Loucy (cell line): ENCODE data around the gene FOXP4.

Experiments
- H2AFZ ChIP-seq: fragments of 200-600 bp; sonication (generic); 2 replicates; pipeline ENCODE4 v1.6.0; 2016; ENCODE audit warnings: antibody characterized with exemption, mild to moderate bottlenecking, low read length, moderate library complexity
- H3F3A ChIP-seq: fragments of 200-600 bp; 2 replicates; pipeline ENCODE4 v1.6.0; 2016; ENCODE audit warnings: antibody characterized with exemption, low read depth, mild to moderate bottlenecking
- H3K27me3 ChIP-seq: fragments of 200-600 bp; sonication (generic); 2 replicates; pipeline ENCODE4 v1.6.1; 2014; ENCODE audit warnings: low read length, mild to moderate bottlenecking; ENCODE audit not compliant: insufficient read depth, poor library complexity, severe bottlenecking
- H3K36me3 ChIP-seq: fragments of 200-600 bp; sonication (generic); 2 replicates; pipeline ENCODE4 v1.6.1; 2016; ENCODE audit warnings: low read length; ENCODE audit not compliant: insufficient read depth
- H3K4me1 ChIP-seq: fragments of 200-600 bp; sonication (generic); 2 replicates; pipeline ENCODE4 v1.5.1; 2014; ENCODE audit warnings: low read length, mild to moderate bottlenecking; ENCODE audit not compliant: insufficient read depth, poor library complexity, severe bottlenecking
- H3K4me2 ChIP-seq: fragments of 200-600 bp; sonication (generic); 2 replicates; pipeline ENCODE4 v1.6.0; 2014; ENCODE audit warnings: antibody characterized with exemption, low read length, low read depth, mild to moderate bottlenecking; ENCODE audit not compliant: poor library complexity, severe bottlenecking
- H3K4me3 ChIP-seq: fragments of 200-600 bp; sonication (generic); 2 replicates; pipeline ENCODE4 v1.5.1; 2014; ENCODE audit warnings: low read length, mild to moderate bottlenecking, mixed read lengths; ENCODE audit not compliant: poor library complexity, severe bottlenecking
- H3K79me2 ChIP-seq: fragments of 200-600 bp; sonication (generic); 2 replicates; pipeline ENCODE4 v1.6.1; 2014; ENCODE audit warnings: low read length; ENCODE audit not compliant: insufficient read depth
- H3K9ac ChIP-seq: fragments of 200-600 bp; sonication (generic); 2 replicates; pipeline ENCODE4 v1.6.0; 2014; ENCODE audit warnings: mild to moderate bottlenecking, low read depth, low read length, moderate library complexity; ENCODE audit not compliant: poor library complexity, severe bottlenecking
- H3K9me2 ChIP-seq: fragments of 200-600 bp; sonication (generic); replicated peaks from 2 replicates; pipeline ENCODE4 v1.6.1; 2016; ENCODE audit warnings: low read depth, low read length, mixed read lengths
- H3K9me3 ChIP-seq: fragments of 200-600 bp; sonication (generic); 2 replicates; pipeline ENCODE4 v1.6.1; 2014; ENCODE audit warnings: mild to moderate bottlenecking, antibody characterized with exemption, low read length, low read depth; ENCODE audit not compliant: insufficient read depth
- H4K20me1 ChIP-seq: fragments of 200-600 bp; sonication (generic); 2 replicates; pipeline ENCODE4 v1.6.0; 2014; ENCODE audit warnings: antibody characterized with exemption, low read length, mild to moderate bottlenecking; ENCODE audit not compliant: insufficient read depth, poor library complexity, severe bottlenecking
- EZH2phosphoT487 ChIP-seq: fragments of 200-600 bp; IDR thresholded peaks from 2 replicates; pipeline ENCODE4 v1.6.1; 2018; ENCODE audit warnings: antibody characterized with exemption, mild to moderate bottlenecking, moderate library complexity, borderline replicate concordance
- TF ChIP-seq, protein P1 (sequence below): fragments of 200-600 bp; sonication (generic); conservative IDR thresholded peaks from 2 replicates; pipeline ENCODE4 v1.5.1; 2014; ENCODE audit warnings: mild to moderate bottlenecking, antibody characterized with exemption, low read length

Gene FOXP4

DNA sequence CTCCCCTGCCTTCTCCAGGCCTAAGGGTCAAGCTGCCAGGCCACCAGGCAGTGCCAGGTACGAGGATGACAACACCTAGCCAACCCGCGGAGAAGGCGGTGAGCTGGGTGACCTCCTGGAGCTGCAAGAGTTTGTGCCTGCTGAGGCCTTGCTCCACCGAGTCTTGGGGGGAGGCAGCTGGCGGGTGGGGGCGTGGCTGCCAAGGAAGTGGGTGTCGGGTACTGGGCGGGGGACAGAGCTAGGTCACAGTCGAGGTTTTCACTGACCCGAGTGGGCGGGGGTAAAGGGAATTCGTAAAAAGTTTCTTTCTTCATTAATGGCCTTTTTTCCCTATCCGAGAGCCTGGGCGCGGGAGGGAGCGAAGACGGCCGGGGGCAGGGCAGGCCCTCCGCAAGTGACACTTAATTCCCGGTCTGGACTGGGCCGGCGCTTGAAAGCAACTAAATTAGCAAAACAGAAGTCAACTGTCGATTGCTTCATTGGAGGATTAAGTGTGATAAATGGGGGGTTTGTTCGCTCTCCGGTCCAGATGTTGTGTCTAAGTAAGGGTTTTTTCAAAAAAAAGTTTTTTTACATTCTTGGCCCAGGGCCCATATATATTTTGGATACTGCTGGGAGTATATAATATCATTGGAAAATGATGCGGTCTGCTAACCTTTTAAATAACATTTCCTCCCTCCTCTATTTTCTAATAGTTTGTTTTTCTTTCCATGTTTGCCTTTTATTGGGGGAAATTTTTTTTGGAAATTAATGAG is 43.1 kb upstream of the FOXP4 start:
- Histone ChIP-seq H2AFZ (no peak overlapping the region), H3K9me2 (no peaks in the 10 kb centered on the region), H3K9me3 (no peaks in the 10 kb centered on the region), H3K4me3 (no peak overlapping the region), H3K79me2 (no peaks in the 10 kb centered on the region), H3K4me2 (no peak overlapping the region), H3K9ac (no peak overlapping the region), H3K27me3 (no peaks in the 10 kb centered on the region), H3F3A (no peaks in the 10 kb centered on the region), H4K20me1 (no peaks in the 10 kb centered on the region), H3K36me3 (no peaks in the 10 kb centered on the region), H3K4me1 (no peaks in the 10 kb centered on the region)
- TF ChIP-seq, protein P1, sequence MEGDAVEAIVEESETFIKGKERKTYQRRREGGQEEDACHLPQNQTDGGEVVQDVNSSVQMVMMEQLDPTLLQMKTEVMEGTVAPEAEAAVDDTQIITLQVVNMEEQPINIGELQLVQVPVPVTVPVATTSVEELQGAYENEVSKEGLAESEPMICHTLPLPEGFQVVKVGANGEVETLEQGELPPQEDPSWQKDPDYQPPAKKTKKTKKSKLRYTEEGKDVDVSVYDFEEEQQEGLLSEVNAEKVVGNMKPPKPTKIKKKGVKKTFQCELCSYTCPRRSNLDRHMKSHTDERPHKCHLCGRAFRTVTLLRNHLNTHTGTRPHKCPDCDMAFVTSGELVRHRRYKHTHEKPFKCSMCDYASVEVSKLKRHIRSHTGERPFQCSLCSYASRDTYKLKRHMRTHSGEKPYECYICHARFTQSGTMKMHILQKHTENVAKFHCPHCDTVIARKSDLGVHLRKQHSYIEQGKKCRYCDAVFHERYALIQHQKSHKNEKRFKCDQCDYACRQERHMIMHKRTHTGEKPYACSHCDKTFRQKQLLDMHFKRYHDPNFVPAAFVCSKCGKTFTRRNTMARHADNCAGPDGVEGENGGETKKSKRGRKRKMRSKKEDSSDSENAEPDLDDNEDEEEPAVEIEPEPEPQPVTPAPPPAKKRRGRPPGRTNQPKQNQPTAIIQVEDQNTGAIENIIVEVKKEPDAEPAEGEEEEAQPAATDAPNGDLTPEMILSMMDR: no peak
- no peak for TF ChIP-seq EZH2phosphoT487

DNA sequence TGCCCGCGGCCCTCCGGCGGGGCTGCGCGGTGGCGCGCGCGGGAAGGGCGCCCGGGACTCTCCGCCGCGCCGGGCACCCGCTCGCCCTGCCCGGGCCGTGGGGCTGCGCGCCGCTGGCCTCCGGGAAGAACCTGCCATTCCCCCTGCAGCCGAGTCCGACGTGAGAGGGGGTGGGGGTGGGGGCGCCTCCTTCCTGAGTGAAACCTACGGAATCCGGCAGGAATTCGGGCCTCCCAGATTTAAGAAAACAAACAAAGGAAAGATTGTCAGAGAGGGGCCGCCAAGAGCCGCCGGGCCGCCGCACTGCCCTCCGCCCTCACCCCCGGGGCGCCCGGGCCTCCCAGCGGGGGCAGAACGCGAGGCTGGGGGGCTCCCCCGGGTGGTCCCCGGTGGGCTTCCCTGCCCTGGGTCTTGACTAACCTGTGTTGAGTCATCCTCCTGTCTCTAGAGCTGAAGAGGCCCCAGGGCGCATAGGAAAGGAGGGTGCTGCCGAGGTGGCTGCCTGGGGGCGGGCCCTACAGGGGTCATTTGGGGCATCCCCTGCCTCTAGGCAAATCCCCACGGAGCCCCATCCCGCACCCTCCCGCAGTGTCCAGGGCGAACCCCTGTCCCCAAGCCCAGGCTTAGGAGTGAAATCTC is 42.2 kb upstream of the FOXP4 start:
- Histone ChIP-seq H2AFZ (no peak overlapping the region), H3K36me3 (no peaks in the 10 kb centered on the region), H3K4me1 (no peaks in the 10 kb centered on the region), H3K9me3 (no peaks in the 10 kb centered on the region), H4K20me1 (no peaks in the 10 kb centered on the region), H3K9ac (no peak overlapping the region), H3K79me2 (no peaks in the 10 kb centered on the region), H3F3A (no peaks in the 10 kb centered on the region), H3K4me3 (no peak overlapping the region), H3K9me2 (no peaks in the 10 kb centered on the region), H3K4me2 (no peak overlapping the region), H3K27me3 (no peaks in the 10 kb centered on the region)
- TF ChIP-seq EZH2phosphoT487: no peak
- TF ChIP-seq, protein P1: no peak

DNA sequence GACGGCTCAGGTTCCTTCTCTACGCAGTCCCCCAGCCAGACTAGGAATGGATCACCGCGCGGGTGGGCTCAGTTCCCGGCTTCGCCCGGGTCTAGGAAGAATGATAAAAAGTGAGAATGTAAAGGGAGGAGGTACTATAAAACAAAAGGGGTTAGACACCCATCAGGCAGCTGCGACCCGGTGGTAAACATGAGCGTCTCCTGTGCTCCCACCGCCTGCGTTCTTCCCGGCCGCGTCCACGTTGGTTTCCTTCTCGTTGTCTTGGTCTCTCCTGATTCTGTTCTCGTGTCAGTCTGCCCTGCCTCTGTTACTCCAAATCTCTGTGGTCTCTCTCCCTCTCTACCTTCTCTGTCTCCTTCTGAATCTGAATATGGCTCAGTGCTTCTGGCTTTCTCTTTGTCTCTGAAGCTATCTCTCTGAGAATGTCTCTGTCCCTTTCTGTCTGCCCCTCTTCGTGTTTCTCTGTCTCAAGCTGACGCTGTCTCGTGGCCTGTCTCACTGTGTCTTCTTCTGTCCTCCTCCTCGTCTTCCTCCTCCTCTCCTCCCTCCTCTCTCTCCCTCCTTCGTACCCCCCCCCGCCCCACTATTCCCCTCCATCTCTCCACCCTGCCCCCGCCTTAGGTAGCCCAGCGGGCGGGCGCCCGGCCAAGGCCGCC is 41.6 kb upstream of the FOXP4 start:
- no peaks in the 10 kb centered on the region for H3K4me1 ChIP-seq
- H3K9me3 ChIP-seq: no peaks in the 10 kb centered on the region
- no peaks in the 10 kb centered on the region for H3K79me2 ChIP-seq
- no peak overlapping the region for H3K4me3 ChIP-seq
- no peaks in the 10 kb centered on the region for H3K36me3 ChIP-seq
- no peak overlapping the region for H3K9ac ChIP-seq
- H4K20me1 ChIP-seq: no peaks in the 10 kb centered on the region
- H3F3A ChIP-seq: no peaks in the 10 kb centered on the region
- no peaks in the 10 kb centered on the region for H3K27me3 ChIP-seq
- H3K4me2 ChIP-seq: no peak overlapping the region
- H3K9me2 ChIP-seq: no peaks in the 10 kb centered on the region
- no peak overlapping the region for H2AFZ ChIP-seq
- no peak for TF ChIP-seq EZH2phosphoT487
- TF ChIP-seq, protein P1: no peak
